Amygdala (tissue), 56 donors: ENCODE measurements around the gene PTPRN2.

Experiments used
- DNase-seq, 56 donors: peaks; one replicate each; lab custom pipeline; 2025; lab: John Stamatoyannopoulos, UW

Gene PTPRN2

GRCh38 chr7:157839672-157840167 is 747.9 kb downstream of the PTPRN2 start:
- no peak for DNase-seq

GRCh38 chr7:157839226-157839625 is 748.4 kb downstream of the PTPRN2 start:
- no peak for DNase-seq

- DNase-seq = no peak
These were observed 750.1 kb downstream of the PTPRN2 start for GRCh38 chr7:157837561-157837960.

DNA sequence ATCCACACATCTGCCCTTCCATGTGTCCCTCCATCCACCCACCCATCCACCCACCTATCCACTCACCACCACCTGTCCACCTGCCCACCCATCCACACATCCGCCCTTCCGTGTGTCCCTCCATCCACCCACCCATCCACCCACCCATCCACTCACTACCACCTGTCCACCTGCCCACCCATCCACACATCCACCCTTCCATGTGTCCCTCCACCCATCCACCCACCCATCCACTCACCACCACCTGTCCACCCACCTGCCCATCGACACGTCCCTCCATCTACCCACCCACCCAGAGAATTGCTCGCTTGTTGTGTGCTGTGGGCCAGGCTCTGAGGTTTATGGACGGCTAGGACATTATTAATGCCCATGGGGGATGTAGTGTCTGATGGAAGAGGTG is 750.6 kb downstream of the PTPRN2 start:
- no peak for DNase-seq

GRCh38 chr7:157834501-157835163 is 753.0 kb downstream of the PTPRN2 start:
- no peak for DNase-seq

DNA sequence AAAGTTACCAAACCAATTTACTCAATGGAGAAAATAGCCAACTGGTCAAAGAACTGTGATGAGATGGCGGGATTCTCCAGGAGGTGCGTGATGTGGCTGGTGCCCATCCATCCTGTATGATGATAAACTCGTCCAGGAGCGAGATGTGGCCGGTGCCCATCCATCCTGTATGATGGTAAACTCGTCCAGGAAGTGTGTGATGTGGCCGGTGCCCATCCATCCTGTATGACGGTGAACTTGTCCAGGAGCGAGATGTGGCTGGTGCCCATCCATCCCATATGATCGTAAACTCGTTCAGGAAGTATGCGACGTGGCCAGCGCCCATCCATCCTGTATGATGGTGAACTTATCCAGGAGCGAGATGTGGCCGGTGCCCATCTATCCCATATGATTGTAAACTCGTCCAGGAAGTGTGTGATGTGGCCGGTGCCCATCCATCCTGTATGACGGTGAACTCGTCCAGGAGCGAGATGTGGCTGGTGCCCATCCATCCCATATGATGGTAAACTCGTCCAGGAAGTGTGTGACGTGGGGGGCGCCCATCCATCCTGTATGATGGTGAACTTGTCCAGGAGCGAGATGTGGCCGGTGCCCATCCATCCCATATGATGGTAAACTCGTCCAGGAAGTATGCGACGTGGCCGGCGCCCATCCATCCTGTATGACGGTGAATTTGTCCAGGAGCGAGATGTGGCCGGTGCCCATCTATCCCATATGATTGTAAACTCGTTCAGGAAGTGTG is 754.6 kb downstream of the PTPRN2 start:
- no peak for DNase-seq

DNA sequence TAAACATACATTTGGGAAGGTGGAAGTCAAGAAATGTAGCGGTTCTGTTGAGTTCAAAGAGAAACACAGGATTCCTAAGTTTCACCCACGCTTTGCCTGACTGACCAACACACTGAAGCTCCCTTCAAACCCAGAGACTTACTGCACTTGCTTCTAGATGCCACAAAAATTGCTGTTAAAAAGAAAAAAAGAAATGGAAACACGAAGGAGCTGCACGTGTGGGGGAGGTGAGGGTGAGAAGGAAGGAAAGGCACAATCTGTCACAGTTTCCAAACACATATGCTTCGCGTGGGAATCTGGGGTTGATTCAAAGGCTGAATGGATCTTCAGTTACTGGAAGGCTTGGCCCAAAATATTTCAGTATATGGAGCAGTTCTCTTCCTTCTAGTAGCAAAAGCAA is 755.2 kb downstream of the PTPRN2 start:
- DNase-seq = peak in 7 of 56 donors; percentile 25 to 53 (median 35)

GRCh38 chr7:157832006-157832405 is 755.6 kb downstream of the PTPRN2 start:
- peak in 4 of 56 donors; percentile 15 to 35 (median 22) for DNase-seq

DNA sequence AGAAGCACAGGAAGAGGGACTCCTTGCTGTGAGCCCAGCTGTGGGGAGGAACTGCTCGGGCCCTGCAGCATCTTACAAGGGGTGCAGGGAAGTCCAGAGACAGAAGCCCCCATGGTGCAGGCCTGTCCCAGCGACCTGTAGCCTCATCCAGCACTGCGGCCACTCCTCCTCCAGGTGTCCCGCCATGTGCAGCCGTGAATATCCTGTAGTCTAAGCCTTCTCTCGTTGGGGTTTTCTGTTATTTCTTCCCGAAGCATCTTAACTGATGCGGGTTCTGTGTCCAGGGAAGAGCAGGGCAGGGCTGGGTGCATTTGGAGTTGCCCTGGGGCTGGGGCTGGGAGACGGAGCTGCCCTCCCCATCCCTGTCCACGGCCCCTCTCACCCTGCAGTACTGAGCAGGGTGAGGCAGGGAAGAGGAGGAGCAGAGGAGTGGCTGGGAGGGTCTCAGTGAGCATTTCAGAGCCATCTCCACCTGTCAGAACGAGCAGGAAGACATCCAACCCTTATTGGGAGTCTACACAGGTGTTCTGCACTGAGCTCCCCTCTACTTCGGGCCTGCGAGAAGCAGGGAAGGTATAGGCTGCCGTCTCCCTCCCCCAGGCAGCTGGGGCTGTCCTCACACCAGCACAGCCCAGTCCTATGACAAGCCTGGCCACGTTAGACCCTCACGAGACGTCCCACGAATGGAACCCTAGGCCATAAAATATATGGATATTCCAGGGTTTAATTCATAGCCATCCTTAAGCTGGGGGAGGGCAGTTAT is 756.3 kb downstream of the PTPRN2 start:
- DNase-seq = no peak

- no peak for DNase-seq
These were observed 757.3 kb downstream of the PTPRN2 start for GRCh38 chr7:157830331-157830730.

DNA sequence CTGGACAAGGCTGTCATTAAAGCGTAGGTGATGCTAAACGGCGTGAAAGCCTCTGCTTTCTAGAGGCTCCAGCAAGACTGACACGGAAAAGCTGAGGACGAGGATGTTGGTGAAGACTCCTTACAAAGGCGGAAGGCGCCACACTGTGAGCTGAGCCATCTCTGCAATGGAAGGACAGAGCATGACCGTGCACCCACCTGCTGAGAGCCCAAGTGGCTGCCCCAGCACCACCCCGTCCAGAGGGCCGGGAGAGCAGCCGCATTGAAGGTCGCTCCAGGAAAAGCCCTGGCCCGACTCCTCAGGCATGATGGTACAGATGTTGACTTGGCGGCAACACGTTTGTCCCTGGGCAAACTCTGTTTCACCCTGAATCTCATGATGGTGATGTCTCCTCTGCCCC is 758.1 kb downstream of the PTPRN2 start:
- DNase-seq = no peak

- DNase-seq = no peak
These were observed 758.7 kb downstream of the PTPRN2 start for GRCh38 chr7:157828881-157829280.

GRCh38 chr7:157828190-157828589 is 759.4 kb downstream of the PTPRN2 start:
- DNase-seq = no peak

GRCh38 chr7:157827863-157828160 is 759.8 kb downstream of the PTPRN2 start:
- no peak for DNase-seq

- DNase-seq = no peak
These were observed 760.4 kb downstream of the PTPRN2 start for GRCh38 chr7:157827045-157827862.

DNA sequence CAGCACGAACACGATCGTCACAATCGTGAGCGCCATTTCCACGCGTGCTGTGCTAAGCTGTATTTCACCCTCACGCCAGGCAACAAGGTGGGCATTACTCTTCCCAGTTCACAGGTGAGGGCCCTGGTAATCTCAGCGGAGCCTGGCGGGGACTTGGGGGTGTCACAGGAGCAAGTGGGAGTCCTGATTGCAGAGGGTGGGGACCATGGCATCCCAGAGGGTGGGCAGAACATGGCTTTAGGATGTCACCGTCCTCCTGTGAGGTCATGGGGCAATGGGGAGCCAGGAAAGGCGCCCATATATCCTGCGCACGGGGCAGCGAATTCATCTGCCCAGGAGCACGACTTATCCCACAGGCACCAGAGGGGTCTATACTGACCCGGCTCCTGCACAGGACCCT is 761.1 kb downstream of the PTPRN2 start:
- DNase-seq = no peak

DNA sequence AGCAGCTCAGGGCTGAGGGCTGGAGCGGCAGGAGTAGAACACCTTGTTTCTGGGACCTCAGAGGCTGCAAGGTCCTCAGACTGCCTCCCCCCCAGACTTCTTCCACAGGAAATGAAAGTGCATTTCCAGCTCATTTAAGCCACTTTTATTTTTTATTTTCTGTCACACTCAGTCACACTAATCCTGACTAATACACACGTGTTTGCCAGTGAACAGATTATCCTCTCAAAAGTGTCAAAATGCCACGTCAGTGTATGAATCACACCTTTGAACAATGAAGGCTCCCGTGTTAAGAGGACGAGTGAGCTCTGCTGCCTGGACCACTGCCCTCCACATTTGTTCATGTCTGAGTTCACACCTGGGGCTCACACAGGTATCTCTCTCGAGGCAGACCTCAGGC is 762.3 kb downstream of the PTPRN2 start:
- no peak for DNase-seq

DNA sequence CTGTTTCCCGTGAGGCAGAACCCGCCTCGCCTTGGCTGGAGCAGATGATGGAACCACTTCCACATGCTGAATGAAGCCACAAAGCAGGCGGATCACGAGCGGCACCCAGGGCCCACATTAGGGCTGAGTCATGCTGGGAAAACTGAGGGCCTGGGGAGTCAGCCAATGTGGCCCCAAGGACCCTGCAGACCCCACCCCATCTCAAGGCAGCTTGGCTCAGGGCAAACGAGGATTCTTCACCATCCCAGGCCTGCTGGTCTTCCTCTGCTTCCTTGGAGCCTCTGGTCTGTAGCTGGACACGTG is 762.9 kb downstream of the PTPRN2 start:
- DNase-seq = no peak

DNA sequence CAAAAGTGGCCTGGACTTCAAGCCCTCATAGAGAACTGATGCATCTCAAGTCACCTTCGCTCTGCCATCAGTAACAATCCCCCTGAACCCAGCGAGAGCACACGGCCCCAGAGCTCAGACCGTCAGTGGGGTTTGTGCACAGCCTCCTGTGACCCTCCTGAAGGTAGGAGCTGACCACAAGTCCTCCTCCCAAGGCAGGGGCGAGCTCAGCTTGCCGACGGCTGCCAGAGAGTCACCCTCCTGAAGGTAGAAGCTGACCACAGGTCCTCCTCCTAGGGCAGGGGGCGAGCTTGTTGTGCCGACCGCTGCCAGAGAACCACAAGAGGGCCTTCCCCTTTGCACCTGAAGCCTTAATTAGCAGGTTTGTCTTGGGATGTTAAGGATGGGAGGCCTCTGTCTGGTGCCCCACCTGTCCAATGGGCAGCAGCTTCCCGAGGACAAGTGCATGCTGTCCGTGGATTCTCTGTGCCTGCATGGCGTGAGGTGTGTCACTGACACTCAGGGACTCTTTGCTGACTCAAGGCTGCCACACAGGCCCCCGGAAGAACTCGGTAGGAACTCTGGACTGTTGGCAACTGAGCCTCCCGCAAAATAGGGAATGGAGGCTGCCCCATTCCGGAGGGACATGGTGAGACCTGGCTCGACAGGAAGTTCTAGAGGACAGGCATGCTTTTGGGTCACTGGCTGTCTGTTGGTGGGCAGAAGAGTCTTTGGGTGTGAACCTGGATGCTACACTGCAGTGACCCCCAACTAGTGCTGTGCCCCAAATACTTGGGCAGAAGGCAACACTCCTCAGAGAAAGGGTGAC is 763.4 kb downstream of the PTPRN2 start:
- no peak for DNase-seq

DNA sequence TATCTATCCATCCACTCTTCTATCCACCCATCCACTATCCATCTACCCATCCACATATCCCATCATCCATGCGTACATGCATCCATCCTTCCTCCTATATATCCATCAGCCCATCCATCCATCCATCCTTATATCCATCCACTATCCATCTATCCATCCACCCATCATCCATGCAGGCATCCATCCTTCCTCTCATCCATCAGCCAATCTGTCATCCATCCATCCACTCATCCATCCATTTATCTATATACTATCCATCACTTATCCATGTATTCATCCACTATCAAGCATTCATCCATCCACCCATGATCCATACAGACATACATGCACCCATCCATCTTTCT is 765.0 kb downstream of the PTPRN2 start:
- no peak for DNase-seq
